Measurements from ENCODE around the gene NTRK2.

Gene NTRK2

GRCh38 chr9:84992381-84992780, 322.9 kb downstream of the NTRK2 start:
- TF ChIP-seq CTCF (IDR thresholded peaks at IDR 0.05; ENCODE audit: low read depth, low read length) = no peak
- no peak for DNase-seq (ENCODE audit: extremely low read depth, low read depth)

- DNase-seq (ENCODE audit: extremely low read depth, low read depth) = no peak
- no peak for TF ChIP-seq CTCF (IDR thresholded peaks at IDR 0.05; ENCODE audit: low read depth, low read length)
Observed at GRCh38 chr9:84993105-84993504, 323.6 kb downstream of the NTRK2 start.

GRCh38 chr9:84996029-84996428, 326.5 kb downstream of the NTRK2 start:
- no peak for DNase-seq (ENCODE audit: extremely low read depth, low read depth)
- TF ChIP-seq CTCF (IDR thresholded peaks at IDR 0.05; ENCODE audit: low read depth, low read length) = no peak

GRCh38 chr9:84996716-84997115, 327.2 kb downstream of the NTRK2 start:
- DNase-seq (ENCODE audit: extremely low read depth, low read depth) = no peak
- no peak for TF ChIP-seq CTCF (IDR thresholded peaks at IDR 0.05; ENCODE audit: low read depth, low read length)

- no peak for TF ChIP-seq CTCF (IDR thresholded peaks at IDR 0.05; ENCODE audit: low read depth, low read length)
- no peak for DNase-seq (ENCODE audit: extremely low read depth, low read depth)
Observed at GRCh38 chr9:84997472-84997871, 327.9 kb downstream of the NTRK2 start.

- TF ChIP-seq CTCF (IDR thresholded peaks at IDR 0.05; ENCODE audit: low read depth, low read length) = no peak
Observed at GRCh38 chr9:84998639-84999038, 329.1 kb downstream of the NTRK2 start.

GRCh38 chr9:84999788-85000187, 330.3 kb downstream of the NTRK2 start:
- TF ChIP-seq CTCF (IDR thresholded peaks at IDR 0.05; ENCODE audit: low read depth, low read length) = no peak
- no peak for DNase-seq (ENCODE audit: extremely low read depth, low read depth)

More at GRCh38 chr9:84998639-84999038, 329.1 kb downstream of the NTRK2 start:
- DNase-seq (ENCODE audit: extremely low read depth, low read depth) = no peak
